ENCODE measurements around the gene SUMF1.
"Not testable (repeated sequence)": the region's sequence is repeated elsewhere in the genome, so short reads cannot be mapped to it uniquely, and the experiment has no call there.

Gene SUMF1

GRCh38 chr3:4332574-4332973 is 134.5 kb downstream of the SUMF1 start:
- DNase-seq = no peak

GRCh38 chr3:4332111-4332510 is 135.0 kb downstream of the SUMF1 start:
- no peak for DNase-seq

- not testable (repeated sequence) for DNase-seq
Observed at GRCh38 chr3:4329806-4330205, 137.3 kb downstream of the SUMF1 start.

GRCh38 chr3:4326868-4327267 is 140.2 kb downstream of the SUMF1 start:
- DNase-seq = no peak

GRCh38 chr3:4323246-4324027 is 143.6 kb downstream of the SUMF1 start:
- no peak for DNase-seq

- no peak for DNase-seq
Observed at GRCh38 chr3:4322635-4323034, 144.4 kb downstream of the SUMF1 start.

- no peak for DNase-seq
Observed at GRCh38 chr3:4321732-4322131, 145.3 kb downstream of the SUMF1 start.

- DNase-seq = no peak
Observed at GRCh38 chr3:4320096-4320911, 146.8 kb downstream of the SUMF1 start.

- DNase-seq = no peak
Observed at GRCh38 chr3:4314688-4315087, 152.4 kb downstream of the SUMF1 start.

GRCh38 chr3:4313606-4314293 is 153.3 kb downstream of the SUMF1 start:
- DNase-seq = no peak

GRCh38 chr3:4311496-4311895 is 155.6 kb downstream of the SUMF1 start:
- DNase-seq = no peak

Data from CD4-positive, alpha-beta T cell treated with Interleukin-1 beta for 1 hour (primary cell).